ENCODE measurements around the gene SNX21. TPM values are rescaled to one million over a fixed set of nuclear protein-coding genes. Genes with fewer than 3 reads are reported as not detected.

SNX21 gene
- total RNA-seq, 1 donor from 2014 or later = 21.0 TPM

DNA sequence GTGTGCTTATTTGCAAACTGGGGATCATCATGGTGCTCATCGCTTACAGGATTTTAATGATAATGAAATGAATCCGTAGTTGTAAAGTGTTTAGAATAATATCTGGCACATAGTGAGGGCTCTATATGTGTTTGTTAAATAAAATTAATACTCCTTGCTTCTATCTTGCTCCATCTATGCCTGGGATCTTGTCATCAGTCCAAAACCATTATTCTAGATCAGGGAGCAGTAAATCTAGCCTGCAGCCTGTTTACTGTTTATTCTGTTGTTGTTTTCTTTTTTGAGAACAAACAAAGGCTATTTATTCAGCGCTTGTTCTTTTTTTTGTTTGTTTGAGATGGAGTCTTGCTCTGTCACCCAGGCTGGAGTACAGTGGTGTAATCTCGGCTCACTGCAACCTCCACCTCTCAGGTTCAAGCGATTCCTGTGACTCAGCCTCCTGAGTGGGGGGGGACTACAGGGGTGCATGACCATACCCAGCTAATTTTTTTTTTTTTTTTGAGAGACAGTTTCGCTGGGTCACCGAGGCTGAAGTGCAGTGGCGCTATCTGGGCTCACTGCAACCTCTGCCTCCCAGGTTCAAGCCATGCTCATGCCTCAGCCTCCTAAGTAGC is 15.5 kb downstream of the SNX21 start:
- DNase-seq (ENCODE audit: low spot score in 2 of 2, unreplicated experiment in 2 of 2) = no peak
- no peak overlapping the region for H3K4me3 Mint-ChIP-seq
- H3K4me1 Mint-ChIP-seq = no peaks in the 10 kb centered on the region
- H3K9me3 Mint-ChIP-seq = no peaks in the 10 kb centered on the region
- H3K27me3 Mint-ChIP-seq (ENCODE audit: low read depth) = no peaks in the 10 kb centered on the region
- H3K36me3 Mint-ChIP-seq = peaks cover 19% of the 10 kb centered on the region
- TF ChIP-seq, protein P1, sequence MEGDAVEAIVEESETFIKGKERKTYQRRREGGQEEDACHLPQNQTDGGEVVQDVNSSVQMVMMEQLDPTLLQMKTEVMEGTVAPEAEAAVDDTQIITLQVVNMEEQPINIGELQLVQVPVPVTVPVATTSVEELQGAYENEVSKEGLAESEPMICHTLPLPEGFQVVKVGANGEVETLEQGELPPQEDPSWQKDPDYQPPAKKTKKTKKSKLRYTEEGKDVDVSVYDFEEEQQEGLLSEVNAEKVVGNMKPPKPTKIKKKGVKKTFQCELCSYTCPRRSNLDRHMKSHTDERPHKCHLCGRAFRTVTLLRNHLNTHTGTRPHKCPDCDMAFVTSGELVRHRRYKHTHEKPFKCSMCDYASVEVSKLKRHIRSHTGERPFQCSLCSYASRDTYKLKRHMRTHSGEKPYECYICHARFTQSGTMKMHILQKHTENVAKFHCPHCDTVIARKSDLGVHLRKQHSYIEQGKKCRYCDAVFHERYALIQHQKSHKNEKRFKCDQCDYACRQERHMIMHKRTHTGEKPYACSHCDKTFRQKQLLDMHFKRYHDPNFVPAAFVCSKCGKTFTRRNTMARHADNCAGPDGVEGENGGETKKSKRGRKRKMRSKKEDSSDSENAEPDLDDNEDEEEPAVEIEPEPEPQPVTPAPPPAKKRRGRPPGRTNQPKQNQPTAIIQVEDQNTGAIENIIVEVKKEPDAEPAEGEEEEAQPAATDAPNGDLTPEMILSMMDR (IDR thresholded peaks at IDR 0.05; ENCODE audit: unreplicated experiment) = no peak
- no peak overlapping the region for H3K27ac Mint-ChIP-seq

DNA sequence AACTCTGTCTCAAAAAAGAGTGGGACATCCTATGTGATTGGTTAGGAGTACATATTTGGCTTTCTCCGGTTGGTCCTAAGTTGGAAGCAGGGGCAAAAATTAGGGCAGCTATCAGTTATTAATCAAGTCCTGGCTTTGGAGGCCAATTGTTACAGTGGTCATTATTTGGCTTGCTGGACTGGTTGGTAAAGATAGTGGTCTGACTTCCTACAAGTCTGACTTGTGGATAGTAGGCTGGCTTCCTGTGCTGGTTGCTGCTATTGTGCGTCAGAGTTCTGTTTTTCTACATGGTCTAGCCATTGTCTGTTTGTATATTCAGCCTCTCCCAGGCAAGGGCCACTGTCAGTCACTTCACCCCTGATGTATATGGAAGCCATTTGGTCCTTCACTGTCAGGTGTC is 16.6 kb downstream of the SNX21 start:
- Mint-ChIP-seq H3K4me1 (no peaks in the 10 kb centered on the region), H3K9me3 (no peaks in the 10 kb centered on the region), H3K4me3 (no peak overlapping the region), H3K27ac (no peak overlapping the region), H3K36me3 (peaks cover 15% of the 10 kb centered on the region), H3K27me3 (ENCODE audit: low read depth) (no peaks in the 10 kb centered on the region)
- TF ChIP-seq, protein P1 (IDR thresholded peaks at IDR 0.05; ENCODE audit: unreplicated experiment) = no peak
- no peak for DNase-seq (ENCODE audit: low spot score in 2 of 2, unreplicated experiment in 2 of 2)

DNA sequence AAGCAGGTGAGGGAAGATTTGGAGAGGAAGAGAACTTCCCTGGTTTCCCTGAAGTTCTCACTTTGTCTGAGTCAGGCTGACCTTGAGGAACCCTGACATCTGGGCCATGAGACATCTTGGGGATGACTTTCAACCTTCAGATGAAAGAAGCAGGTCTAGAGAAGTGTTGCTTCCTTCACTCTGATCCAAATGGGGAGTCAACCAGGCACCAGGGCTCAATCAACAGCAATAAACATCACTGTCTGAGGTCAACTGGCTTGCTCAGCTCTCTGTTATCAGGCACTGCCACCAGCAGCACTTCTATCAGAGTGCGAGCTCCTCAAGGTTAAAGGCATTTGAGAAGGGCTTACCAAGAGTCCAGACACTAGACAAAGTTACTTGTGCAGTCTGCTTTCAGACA is 17.3 kb downstream of the SNX21 start:
- H3K27ac Mint-ChIP-seq = no peak overlapping the region
- DNase-seq (ENCODE audit: low spot score in 2 of 2, unreplicated experiment in 2 of 2) = no peak
- no peaks in the 10 kb centered on the region for H3K9me3 Mint-ChIP-seq
- peaks cover 3% of the 10 kb centered on the region for H3K4me1 Mint-ChIP-seq
- no peaks in the 10 kb centered on the region for H3K27me3 Mint-ChIP-seq (ENCODE audit: low read depth)
- TF ChIP-seq, protein P1 (IDR thresholded peaks at IDR 0.05; ENCODE audit: unreplicated experiment) = no peak
- H3K4me3 Mint-ChIP-seq = no peak overlapping the region
- peaks cover 15% of the 10 kb centered on the region for H3K36me3 Mint-ChIP-seq

DNA sequence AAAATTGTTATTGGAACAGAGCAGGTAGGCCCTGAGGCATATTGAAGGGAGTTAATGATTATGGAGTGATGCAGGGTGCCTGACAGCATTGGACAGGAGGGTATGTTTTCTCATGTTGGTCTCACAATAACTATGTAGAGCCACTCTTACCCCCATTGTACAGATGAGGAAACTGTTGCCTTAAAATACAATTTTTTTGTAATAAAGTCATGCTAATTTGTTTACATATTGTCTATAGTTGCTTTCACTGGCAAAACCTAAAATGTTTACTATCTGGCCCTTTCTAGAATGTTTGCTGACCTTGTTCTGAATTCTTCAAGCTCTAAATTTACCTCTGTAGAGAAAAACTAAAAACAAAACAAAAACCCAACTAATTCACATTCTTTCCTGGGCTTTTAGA is 17.9 kb downstream of the SNX21 start:
- Mint-ChIP-seq H3K27me3 (ENCODE audit: low read depth) (no peaks in the 10 kb centered on the region), H3K27ac (no peak overlapping the region), H3K9me3 (no peaks in the 10 kb centered on the region), H3K36me3 (peaks cover 12% of the 10 kb centered on the region), H3K4me3 (no peak overlapping the region), H3K4me1 (peaks cover 7% of the 10 kb centered on the region)
- no peak for DNase-seq (ENCODE audit: low spot score in 2 of 2, unreplicated experiment in 2 of 2)
- TF ChIP-seq, protein P1 (IDR thresholded peaks at IDR 0.05; ENCODE audit: unreplicated experiment) = no peak

DNA sequence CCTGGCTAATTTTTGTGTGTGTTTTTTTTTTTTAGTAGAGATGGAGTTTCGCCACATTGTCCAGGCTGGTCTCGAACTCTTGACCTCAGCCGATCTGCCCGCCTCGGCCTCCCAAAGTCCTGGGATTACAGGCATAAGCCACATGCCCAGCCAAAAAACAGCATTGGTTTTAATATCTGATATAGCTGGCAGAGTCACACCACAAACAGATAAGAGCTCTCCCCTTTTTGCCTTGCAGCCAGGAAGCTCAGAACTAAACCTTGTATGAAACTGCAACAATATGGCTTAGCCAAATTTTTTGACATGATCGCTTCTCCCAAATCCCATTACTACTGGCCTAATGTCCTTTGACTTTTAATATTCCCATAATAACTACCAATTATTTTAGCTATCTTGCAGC is 18.7 kb downstream of the SNX21 start:
- Mint-ChIP-seq H3K9me3 (no peaks in the 10 kb centered on the region), H3K36me3 (peaks cover 12% of the 10 kb centered on the region), H3K27me3 (ENCODE audit: low read depth) (no peaks in the 10 kb centered on the region), H3K4me3 (no peak overlapping the region), H3K4me1 (peaks cover 11% of the 10 kb centered on the region), H3K27ac (no peak overlapping the region)
- no peak for DNase-seq (ENCODE audit: low spot score in 2 of 2, unreplicated experiment in 2 of 2)
- TF ChIP-seq, protein P1 (IDR thresholded peaks at IDR 0.05; ENCODE audit: unreplicated experiment) = no peak

DNA sequence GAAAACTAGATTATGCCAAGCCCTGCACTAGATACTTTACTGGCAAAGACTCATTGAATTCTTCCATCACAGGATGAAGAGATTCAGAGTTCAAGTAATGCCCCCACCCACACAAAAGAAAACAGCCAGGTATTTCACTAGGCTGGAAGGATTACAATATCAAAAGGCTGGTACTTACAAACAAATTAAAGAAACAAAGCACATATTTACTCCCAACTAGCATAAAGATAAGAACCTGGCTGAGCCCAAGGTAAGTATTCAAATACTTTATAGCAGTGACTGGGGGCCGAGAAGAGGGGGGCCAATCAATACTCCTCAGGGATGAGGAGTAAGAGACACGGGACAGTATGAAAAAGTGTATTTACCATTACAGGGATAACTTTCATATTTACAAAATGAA is 19.9 kb downstream of the SNX21 start:
- Mint-ChIP-seq H3K27ac (no peak overlapping the region), H3K9me3 (no peaks in the 10 kb centered on the region), H3K4me1 (peaks cover 21% of the 10 kb centered on the region), H3K4me3 (no peak overlapping the region), H3K27me3 (ENCODE audit: low read depth) (no peaks in the 10 kb centered on the region), H3K36me3 (peaks cover 12% of the 10 kb centered on the region)
- TF ChIP-seq, protein P1 (IDR thresholded peaks at IDR 0.05; ENCODE audit: unreplicated experiment) = no peak
- DNase-seq (ENCODE audit: low spot score in 2 of 2, unreplicated experiment in 2 of 2) = no peak
